ENCODE measurements around the gene DUSP15. TPM values are rescaled to one million over a fixed set of nuclear protein-coding genes. Genes with fewer than 3 reads are reported as not detected.

Gene DUSP15
- total RNA-seq, 1 donor from 2014 or later, result 0.45 TPM

DNA sequence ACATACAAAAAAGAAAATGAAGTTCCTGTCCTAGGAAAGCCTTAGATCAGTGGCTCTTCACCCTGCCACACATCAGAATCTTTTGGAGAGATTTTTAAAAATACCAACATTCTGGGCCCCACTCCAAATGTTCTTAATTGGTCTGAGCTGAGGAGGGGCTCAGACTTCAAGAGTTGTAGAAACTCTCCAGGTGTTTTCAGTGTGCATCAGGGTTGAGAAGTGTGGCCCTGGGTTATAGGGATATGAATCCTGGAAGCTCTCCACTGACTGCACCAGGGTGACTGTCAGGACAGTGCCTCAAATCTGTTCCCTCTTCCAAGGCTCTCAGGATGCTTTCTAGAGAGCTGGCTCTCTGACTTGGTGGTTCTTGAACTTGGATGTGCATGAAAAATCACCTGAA lies 56.7 kb downstream of the DUSP15 start:
- H3K4me3 Mint-ChIP-seq, result no peak overlapping the region
- peaks cover 20% of the 10 kb centered on the region for H3K4me1 Mint-ChIP-seq
- no peaks in the 10 kb centered on the region for H3K9me3 Mint-ChIP-seq

GRCh38 chr20:31811796-31812728 lies 58.3 kb downstream of the DUSP15 start:
- Histone ChIP-seq H3K4me3 (no peak overlapping the region), H3K79me2 (ENCODE audit: low read depth) (no peaks in the 10 kb centered on the region), H2AFZ (replicated peaks) (no peak overlapping the region), H3K27ac (no peak overlapping the region), H4K20me1 (ENCODE audit: low read depth) (no peaks in the 10 kb centered on the region), H3F3A (ENCODE audit: low read depth) (peaks cover 6% of the 10 kb centered on the region), H3K4me2 (no peak overlapping the region), H3K9me3 (ENCODE audit: low read depth) (no peaks in the 10 kb centered on the region), H3K36me3 (no peaks in the 10 kb centered on the region), H3K9ac (no peak overlapping the region), H3K4me1 (peaks cover 6% of the 10 kb centered on the region), H3K27me3 (no peaks in the 10 kb centered on the region)
- Mint-ChIP-seq H3K27ac (no peak overlapping the region), H3K36me3 (peaks cover 2% of the 10 kb centered on the region), H3K9me3 (no peaks in the 10 kb centered on the region), H3K27me3 (ENCODE audit: insufficient read depth, low read depth) (no peaks in the 10 kb centered on the region), H3K4me1 (peaks cover 23% of the 10 kb centered on the region), H3K4me3 (no peak overlapping the region)
- no peak for DNase-seq (ENCODE audit: low spot score)
- no peak for TF ChIP-seq EZH2phosphoT487 (IDR thresholded peaks at IDR 0.05)
- TF ChIP-seq CTCF (IDR thresholded peaks at IDR 0.05), result no peak
- no peak for TF ChIP-seq EZH2 (IDR thresholded peaks at IDR 0.05)

More for the DNA sequence above, 56.7 kb downstream of the DUSP15 start:
- no peak overlapping the region for H3K27ac ChIP-seq
- H3K9me3 ChIP-seq (ENCODE audit: low read depth), result no peaks in the 10 kb centered on the region
- no peak for DNase-seq (ENCODE audit: low spot score)
- no peak for TF ChIP-seq EZH2phosphoT487 (IDR thresholded peaks at IDR 0.05)
- TF ChIP-seq EZH2 (IDR thresholded peaks at IDR 0.05), result no peak
- TF ChIP-seq CTCF (IDR thresholded peaks at IDR 0.05), result no peak
- no peaks in the 10 kb centered on the region for H3K79me2 ChIP-seq (ENCODE audit: low read depth)
- H3F3A ChIP-seq (ENCODE audit: low read depth), result peaks cover 6% of the 10 kb centered on the region
- H3K4me3 ChIP-seq, result no peak overlapping the region
- Mint-ChIP-seq H3K36me3 (peaks cover 2% of the 10 kb centered on the region), H3K27ac (no peak overlapping the region), H3K27me3 (ENCODE audit: insufficient read depth, low read depth) (no peaks in the 10 kb centered on the region)
- H3K4me1 ChIP-seq, result peaks cover 6% of the 10 kb centered on the region
- no peak overlapping the region for H3K9ac ChIP-seq
- no peaks in the 10 kb centered on the region for H4K20me1 ChIP-seq (ENCODE audit: low read depth)
- H3K27me3 ChIP-seq, result no peaks in the 10 kb centered on the region
- no peaks in the 10 kb centered on the region for H3K36me3 ChIP-seq
- no peak overlapping the region for H2AFZ ChIP-seq (replicated peaks)
- H3K4me2 ChIP-seq, result no peak overlapping the region

GRCh38 chr20:31811198-31811597 lies 59.1 kb downstream of the DUSP15 start:
- Histone ChIP-seq H3K4me1 (peaks cover 6% of the 10 kb centered on the region), H3K4me3 (no peak overlapping the region), H3K9ac (no peak overlapping the region), H3K9me3 (ENCODE audit: low read depth) (no peaks in the 10 kb centered on the region), H3K27me3 (no peaks in the 10 kb centered on the region), H3F3A (ENCODE audit: low read depth) (peaks cover 6% of the 10 kb centered on the region), H4K20me1 (ENCODE audit: low read depth) (no peaks in the 10 kb centered on the region), H3K36me3 (no peaks in the 10 kb centered on the region), H3K79me2 (ENCODE audit: low read depth) (no peaks in the 10 kb centered on the region), H3K4me2 (no peak overlapping the region), H2AFZ (replicated peaks) (no peak overlapping the region), H3K27ac (no peak overlapping the region)
- H3K36me3 Mint-ChIP-seq, result peaks cover 6% of the 10 kb centered on the region
- H3K4me1 Mint-ChIP-seq, result peaks cover 23% of the 10 kb centered on the region
- DNase-seq (ENCODE audit: low spot score), result no peak
- H3K9me3 Mint-ChIP-seq, result no peaks in the 10 kb centered on the region
- no peak overlapping the region for H3K27ac Mint-ChIP-seq
- H3K4me3 Mint-ChIP-seq, result no peak overlapping the region
- H3K27me3 Mint-ChIP-seq (ENCODE audit: insufficient read depth, low read depth), result no peaks in the 10 kb centered on the region
- TF ChIP-seq EZH2 (IDR thresholded peaks at IDR 0.05) (no peak), CTCF (IDR thresholded peaks at IDR 0.05) (no peak), EZH2phosphoT487 (IDR thresholded peaks at IDR 0.05) (no peak)

Small RNA genes lying within 50 kb of the gene (small RNA-seq; reads per million reads assigned to genes)
- not detected for gene RNU1-94P

Other genes starting within 250 kb of the DUSP15 start
- not detected in 2 replicates for gene COX4I2, start 232.6 kb downstream of the DUSP15 start, total RNA-seq (ENCODE audit: low replicate concordance)
- gene BCL2L1, start 147.7 kb downstream of the DUSP15 start, total RNA-seq (ENCODE audit: low replicate concordance), result 60.0 and 74.6 TPM in 2 replicates
- 226 and 278 TPM in 2 replicates for gene TPX2, start 131.2 kb downstream of the DUSP15 start, total RNA-seq (ENCODE audit: low replicate concordance)
- gene MYLK2, start 51.2 kb downstream of the DUSP15 start, total RNA-seq (ENCODE audit: low replicate concordance), result 0.22 TPM in 1 of 2 replicates, not detected in the other
- gene FOXS1, start 24.9 kb downstream of the DUSP15 start, total RNA-seq (ENCODE audit: low replicate concordance), result 0.53 TPM in 1 of 2 replicates, not detected in the other
- gene TTLL9, start 107 bp upstream of the DUSP15 start, total RNA-seq (ENCODE audit: low replicate concordance), result 0.34 TPM in 1 of 2 replicates, not detected in the other
- 11.1 and 15.3 TPM in 2 replicates for gene PDRG1, start 81.5 kb upstream of the DUSP15 start, total RNA-seq (ENCODE audit: low replicate concordance)
- 0.07 and 0.19 TPM in 2 replicates for gene XKR7, start 97.6 kb upstream of the DUSP15 start, total RNA-seq (ENCODE audit: low replicate concordance)
- 0.75 and 3.9 TPM in 2 replicates for gene CCM2L, start 139.9 kb upstream of the DUSP15 start, total RNA-seq (ENCODE audit: low replicate concordance)
- gene HCK, start 181.7 kb upstream of the DUSP15 start, total RNA-seq (ENCODE audit: low replicate concordance), result not detected in 2 replicates
- 27.9 and 41.7 TPM in 2 replicates for gene TM9SF4, start 239.2 kb upstream of the DUSP15 start, total RNA-seq (ENCODE audit: low replicate concordance)

All from neural progenitor cell (in vitro differentiated cells).